Middle frontal gyrus (tissue), 1 donor: ENCODE measurements around the gene CRYL1.

Experiments used
- DNase-seq: peaks from one replicate; pipeline ENCODE4 v3.0.0-alpha.2; 2015; ENCODE audit warnings: low spot score; ENCODE audit errors: extremely low spot score

CRYL1 gene

GRCh38 chr13:20428666-20429644, 96.7 kb downstream of the CRYL1 start:
- no peak for DNase-seq

DNA sequence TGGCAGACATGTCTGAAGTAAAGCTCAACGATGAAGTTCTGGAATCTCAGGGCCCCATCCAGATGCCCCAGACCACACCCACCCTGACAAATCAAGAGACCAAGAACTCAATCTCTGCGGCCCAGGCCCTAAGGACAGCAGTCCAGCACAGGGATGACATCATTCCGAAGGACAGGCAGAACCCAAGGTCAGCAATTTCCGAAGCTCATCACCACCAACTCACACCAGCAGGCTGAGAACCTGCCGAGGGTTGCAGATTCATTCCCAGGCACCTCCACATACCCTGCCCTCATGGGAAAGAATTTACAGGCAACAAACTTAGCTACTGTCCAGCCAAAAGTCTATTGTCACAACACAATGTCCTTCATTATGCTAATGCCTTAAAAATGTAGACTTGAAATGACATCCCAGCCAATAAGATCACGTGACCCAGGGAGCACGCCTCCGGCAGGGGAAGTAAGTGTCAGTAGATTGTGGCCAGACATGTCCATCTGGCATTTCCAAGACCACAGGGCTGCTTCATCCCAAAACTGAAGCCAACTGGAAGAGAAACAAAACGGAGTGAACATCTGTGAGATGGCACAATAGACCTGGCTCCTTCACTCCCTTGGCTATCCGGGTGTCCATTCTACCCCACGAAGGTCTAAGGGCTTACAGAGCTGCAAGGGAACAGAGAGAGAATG, 98.8 kb downstream of the CRYL1 start:
- DNase-seq, result no peak

- no peak for DNase-seq
Observed at GRCh38 chr13:20425819-20426219, 99.8 kb downstream of the CRYL1 start.

DNA sequence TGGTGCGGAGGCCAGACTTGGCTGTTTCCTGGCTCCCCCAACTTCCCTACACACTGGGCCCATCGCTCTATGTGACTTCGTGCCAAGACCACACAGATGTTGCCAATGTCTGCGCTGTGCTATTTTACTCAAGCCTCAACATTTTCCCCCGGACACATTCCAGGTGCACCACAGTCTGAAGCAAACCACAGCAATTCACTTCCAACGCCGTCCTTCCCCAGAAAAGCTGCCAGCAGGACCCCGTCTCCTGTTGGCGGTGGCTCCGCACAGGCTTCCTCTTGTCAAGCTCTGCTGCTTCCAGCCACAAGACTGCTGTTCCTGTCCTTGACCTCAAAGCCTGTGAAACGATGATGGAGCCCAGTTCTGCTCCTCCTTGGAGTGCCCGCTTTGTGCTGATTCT, 100.7 kb downstream of the CRYL1 start:
- no peak for DNase-seq

- DNase-seq, result no peak
Observed at GRCh38 chr13:20424559-20424852, 101.2 kb downstream of the CRYL1 start.

DNA sequence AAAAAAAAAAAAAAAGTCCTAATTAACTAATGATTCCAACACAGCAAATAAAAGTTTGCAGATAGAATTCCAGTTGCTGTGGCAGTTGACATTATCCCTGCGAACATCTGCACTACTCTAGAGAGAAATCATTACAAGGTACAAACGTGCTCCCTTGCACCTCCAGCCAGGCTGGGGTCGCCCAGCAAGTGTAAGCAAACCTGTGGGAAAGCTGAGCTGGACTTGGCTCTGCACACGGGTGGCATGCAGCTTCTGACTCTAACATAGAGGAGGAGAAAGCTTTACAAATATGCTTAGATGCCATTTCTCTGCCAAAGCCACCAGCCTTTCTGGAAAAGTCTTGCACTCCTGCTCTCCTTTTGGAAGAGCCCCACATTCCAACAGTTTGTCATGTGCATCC, 103.3 kb downstream of the CRYL1 start:
- no peak for DNase-seq

DNA sequence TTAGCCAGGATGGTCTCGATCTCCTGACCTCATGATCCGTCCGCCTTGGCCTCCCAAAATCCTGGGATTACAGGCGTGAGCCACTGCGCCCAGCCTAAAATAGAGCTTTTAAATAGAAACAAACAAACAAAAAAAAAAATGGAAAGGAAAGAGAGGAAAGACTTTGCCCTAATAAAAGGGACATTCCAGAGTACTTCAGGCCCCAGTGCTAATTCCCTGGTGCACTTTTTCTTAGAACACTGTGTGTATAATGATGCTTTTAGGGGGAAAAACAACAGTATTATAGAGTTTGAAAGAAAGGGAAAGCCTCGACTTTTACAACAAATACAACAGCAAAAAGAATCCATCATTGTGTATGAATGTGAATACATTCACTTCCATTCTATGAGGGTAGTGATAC, 104.7 kb downstream of the CRYL1 start:
- no peak for DNase-seq

- DNase-seq, result no peak
Observed at GRCh38 chr13:20418953-20419352, 106.7 kb downstream of the CRYL1 start.

DNA sequence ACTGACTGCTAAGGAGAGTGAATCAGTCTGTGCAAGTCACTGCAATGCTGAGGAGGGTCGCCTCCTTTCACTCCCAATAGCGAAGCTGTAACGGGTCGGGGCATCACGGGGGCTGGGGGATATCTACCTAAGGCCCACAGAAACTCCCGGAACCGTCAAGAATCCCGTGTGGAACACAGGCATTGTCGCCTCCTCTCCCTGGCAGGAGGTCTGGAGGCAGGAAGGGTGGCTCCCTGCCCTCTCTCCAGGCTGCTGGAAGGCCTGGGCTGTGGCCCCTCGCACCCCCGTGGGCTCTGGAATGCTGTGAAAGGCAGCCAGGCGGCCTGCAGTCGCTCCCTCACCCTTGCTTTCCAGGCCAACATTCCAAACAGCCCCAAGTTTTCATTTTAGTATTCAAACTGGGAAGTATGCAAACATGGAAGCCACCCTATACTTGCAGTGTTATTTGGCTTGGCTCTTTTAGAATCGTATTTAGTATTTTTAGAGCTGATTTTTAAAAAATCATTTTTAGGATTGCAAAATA, 109.4 kb downstream of the CRYL1 start:
- no peak for DNase-seq

DNA sequence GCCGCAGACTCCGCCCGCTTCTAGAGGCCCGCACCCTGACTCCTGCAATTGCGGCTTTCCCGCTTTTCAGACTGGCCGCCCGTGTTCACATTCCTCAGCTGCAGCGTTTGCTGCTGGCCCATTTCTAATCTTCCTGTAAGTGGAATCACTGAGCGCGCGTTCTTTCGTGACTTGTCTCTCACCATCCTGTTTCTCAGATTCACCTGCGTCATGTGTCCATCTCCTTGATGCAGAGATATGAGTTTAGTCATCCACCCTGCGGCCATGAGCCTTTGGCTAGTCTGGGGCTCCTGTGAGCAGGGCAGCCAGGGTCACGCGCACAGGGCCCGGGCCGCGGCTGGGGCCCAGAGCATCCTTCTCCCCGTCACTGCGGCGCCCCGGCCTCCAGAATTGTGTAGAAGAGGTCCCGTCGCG, 110.0 kb downstream of the CRYL1 start:
- no peak for DNase-seq

- no peak for DNase-seq
Observed at GRCh38 chr13:20415306-20415679, 110.4 kb downstream of the CRYL1 start.

DNA sequence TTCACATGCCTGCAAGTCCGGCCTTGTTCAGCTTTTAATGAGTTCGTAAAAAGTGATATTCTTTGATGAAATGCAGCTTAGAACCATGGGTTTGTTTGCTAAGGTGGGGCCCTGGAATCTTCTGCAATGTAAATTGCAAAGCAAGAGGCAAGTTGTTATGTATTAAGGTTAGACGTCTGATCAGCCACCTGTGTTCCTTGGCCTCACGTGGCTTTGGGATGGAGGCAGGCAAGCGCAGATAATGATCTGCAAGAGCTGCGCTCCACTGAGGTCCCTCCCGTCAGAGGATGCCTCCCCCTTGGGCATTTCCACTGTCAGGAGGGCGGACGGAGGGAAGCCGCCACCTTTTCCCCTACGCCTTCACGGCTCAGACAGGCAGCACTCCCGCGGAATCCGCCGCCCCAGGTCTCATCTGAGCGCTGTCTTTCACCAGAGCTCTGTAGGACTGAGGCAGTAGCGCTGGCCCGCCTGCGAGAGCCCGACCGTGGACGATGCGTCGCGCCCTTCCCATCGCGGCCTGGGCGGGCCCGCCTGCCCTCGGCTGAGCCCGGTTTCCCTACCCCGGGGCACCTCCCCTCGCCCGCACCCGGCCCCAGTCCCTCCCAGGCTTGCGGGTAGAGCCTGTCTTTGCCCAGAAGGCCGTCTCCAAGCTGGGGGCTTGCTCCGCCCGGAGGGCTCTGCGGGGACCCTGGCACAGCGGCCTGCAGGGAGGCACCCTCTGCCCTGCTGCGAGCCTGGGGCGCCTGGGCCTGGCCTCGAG, 110.9 kb downstream of the CRYL1 start:
- DNase-seq, result no peak

DNA sequence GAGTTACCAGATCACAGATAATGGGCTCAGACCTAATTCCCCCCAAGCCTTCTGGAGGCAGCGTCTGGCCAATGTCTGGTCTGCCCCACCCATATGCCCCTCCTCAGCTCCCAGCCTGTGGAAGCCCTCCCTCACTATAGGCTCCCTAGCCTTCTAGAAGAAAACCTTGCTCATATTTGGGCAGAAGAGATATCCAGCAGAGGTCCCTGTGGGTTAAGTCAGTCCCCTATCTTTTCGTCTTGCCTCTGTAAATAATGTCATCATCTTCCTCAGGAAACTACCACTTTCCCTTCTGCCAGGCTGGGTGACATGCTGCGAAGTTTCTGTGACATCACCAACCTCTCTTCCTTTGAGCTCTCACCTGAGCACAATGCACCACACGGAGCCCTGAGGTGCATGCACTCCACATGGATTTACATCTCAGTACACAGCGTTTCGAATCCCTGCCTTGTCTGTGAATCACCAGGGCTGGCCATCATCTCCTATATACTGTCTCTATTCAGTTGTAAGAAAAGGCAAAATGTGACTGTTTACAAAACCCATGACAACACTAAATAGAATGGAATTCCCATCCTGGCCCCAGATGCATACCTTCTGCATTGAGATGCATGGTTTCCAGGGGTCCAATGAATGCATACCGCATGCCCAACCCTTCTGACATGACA, 112.8 kb downstream of the CRYL1 start:
- DNase-seq, result no peak

DNA sequence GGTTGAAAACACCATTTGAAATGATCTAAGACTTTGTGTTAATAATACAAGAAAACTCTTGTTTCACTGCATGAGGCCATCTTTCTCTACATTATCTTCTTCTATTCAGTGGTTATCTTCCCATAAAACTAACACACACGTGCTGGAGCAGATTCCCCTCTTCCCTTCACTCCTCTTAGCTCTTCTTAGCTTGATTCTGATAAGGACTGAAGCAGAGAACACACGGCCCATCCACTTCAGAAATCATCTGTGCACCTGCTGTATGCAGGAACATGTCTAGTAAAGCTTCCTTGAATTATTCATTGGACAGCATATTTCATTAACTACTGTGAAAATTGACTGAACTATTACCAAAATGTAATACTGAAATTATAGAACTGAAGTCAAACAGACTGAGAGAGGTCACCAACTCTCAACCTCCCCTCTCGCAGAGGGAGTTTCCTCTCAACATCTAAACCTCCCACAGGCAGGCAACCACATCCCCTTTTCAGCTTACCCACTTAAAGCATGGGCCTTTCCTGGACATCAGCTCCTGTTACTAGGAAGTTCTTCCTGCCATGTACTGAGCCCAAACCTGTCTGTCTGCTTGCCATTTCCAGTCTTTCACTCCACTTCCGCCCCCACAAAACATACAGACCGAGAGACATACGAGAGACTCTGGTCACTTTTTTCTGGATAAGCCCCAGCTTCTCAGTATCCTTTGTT, 113.9 kb downstream of the CRYL1 start:
- DNase-seq, result no peak

DNA sequence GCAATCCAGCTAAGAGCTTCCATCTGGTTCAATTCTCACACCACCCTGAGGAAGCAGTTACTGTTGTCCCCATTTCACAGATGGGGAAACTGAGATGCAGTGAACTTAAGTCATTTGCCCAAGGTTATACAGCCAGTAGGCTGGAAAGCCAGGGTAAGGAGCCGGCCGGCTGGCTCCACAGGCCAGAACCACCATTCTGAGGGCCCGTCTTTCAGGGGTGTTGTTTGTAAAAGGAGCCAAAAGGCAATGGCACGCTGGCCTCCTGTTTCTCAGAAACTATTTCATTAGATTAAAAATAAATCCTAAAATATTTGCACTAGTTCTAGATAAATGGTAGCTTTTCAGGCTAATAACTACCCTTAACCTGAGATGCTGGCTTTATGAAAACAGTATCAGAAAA, 114.9 kb downstream of the CRYL1 start:
- DNase-seq, result no peak

DNA sequence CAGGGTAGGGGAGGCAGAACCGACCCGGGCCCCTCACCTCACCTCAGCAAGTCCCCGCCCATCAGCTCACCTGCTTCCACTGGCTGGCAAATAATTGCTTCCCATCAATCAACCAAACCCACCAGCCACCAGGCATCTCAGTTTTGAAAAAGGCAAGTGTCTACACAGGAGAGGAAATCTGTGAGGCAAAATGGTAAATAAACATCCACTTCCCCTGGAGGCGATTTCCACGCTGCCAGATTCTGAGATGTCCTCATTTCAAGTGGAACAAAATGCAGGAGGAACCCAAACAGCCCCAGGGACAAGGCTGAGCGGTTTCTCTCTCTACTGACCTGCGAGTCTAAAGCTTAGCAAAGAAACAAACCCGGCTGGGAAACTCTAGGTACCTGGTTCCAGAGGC, 117.5 kb downstream of the CRYL1 start:
- no peak for DNase-seq

DNA sequence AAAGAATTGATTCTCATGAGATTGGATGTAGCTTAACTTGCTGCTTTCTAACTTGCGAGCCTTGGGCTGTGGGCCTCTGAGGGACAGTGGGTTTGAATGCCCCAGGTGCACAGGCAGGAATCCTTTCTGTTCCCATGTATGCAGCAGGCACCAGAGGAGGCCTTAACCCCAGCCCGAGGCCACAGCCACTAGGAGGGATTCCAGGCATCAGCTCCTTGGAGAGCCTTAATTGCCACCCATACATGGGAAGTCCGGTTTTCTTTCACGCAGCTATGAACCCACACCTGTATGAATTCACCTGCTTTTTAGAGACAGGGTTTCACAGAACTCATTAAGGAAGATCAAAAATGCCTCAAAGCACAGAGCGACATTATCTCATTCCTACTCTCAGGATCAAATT, 117.9 kb downstream of the CRYL1 start:
- DNase-seq, result no peak

DNA sequence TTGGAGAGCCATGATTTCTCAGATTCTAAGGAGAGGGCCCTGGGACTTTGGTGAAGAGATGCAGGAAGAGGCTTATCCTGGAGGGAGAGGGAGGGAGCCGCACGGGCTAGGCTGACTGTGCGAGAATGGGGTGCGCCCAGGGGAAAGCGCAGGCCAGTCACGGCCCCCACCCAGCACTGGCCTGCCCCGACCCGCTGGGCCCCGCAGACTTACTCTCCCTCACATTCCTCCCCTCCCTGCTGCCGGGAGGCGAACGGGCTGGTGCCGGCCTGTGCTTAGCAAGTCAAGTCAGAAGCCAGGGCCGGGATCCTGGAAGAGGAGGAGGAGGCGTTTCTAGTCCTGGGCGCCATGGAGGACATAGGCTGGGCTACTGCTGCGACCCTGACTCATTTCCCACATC, 120.0 kb downstream of the CRYL1 start:
- DNase-seq, result no peak

- DNase-seq, result no peak
Observed at GRCh38 chr13:20404488-20405222, 121.0 kb downstream of the CRYL1 start.

DNA sequence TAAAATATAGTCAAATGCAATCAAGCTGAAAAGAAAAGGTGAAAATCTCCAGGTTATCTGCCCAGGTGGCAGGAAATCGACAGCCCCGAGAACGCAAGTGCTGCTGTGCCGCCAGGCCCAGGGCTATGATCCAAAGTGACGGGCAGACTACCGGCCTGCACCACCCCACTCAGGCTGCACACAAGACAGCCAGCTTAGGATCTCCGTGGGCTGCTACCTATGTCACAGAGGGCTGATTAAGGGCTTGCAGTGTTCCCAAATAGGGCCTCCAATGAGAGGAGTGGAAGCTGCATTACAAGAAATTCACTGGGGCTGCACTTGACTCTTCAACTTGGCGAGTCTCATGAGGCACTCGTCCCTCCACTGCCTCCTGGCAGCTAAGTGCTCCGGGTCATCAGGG, 121.8 kb downstream of the CRYL1 start:
- DNase-seq, result no peak
